SK-N-SH (cell line): ENCODE data around the gene LGI4. TPM values are rescaled to one million over a fixed set of nuclear protein-coding genes. Genes with fewer than 3 reads are reported as not detected.

ENCODE experiments used
- CTCF ChIA-PET: fragments of 300-600, 350-600 bp; formaldehyde crosslinking; extraction: SDS; loops from one replicate; lab custom pipeline; 2021; lab: Yijun Ruan, JAX
- POLR2A ChIA-PET: fragments of 350-600 bp; sonication (Branson Sonifier 250); formaldehyde crosslinking; extraction: SDS; loops from one replicate; lab custom pipeline; 2020; ENCODE audit warnings: antibody characterized with exemption, inconsistent platforms; lab: Yijun Ruan, JAX
- DNase-seq: peaks from one replicate; pipeline ENCODE4 v3.0.0; 2012
- H2AFZ ChIP-seq: fragments of 200-600 bp; sonication (generic); 2 replicates; pipeline ENCODE4 v1.8.1; 2016; ENCODE audit warnings: antibody characterized with exemption, mild to moderate bottlenecking, low read depth
- H3F3A ChIP-seq: fragments of 200-600 bp; sonication (generic); replicated peaks from 2 replicates; pipeline ENCODE3; 2016; ENCODE audit warnings: antibody characterized with exemption, mild to moderate bottlenecking; ENCODE audit not compliant: insufficient read depth
- H3K27ac ChIP-seq, 2 experiments: fragments of 200-500 bp in 1 of 2; fragments of 200-600 bp in 1 of 2; sonication (Bioruptor generic) in 1 of 2; sonication (generic), shearing (Covaris generic) in 1 of 2; 2 replicates each; pipeline versions ENCODE4 v1.5.1 to v1.6.1; 2014 to 2016; ENCODE audit warnings: low read depth in 2 of 2, inconsistent platforms in 1 of 2, low read length in 1 of 2, mild to moderate bottlenecking in 1 of 2, mixed read lengths in 1 of 2
- H3K27me3 ChIP-seq: fragments of 200-600 bp; sonication (generic), shearing (Covaris generic); 2 replicates; pipeline ENCODE4 v1.6.1; 2016; ENCODE audit warnings: mixed run types; ENCODE audit not compliant: insufficient read depth
- H3K36me3 ChIP-seq, 2 experiments: fragments of 200-500 bp in 1 of 2; fragments of 200-600 bp in 1 of 2; sonication (Bioruptor generic) in 1 of 2; sonication (generic) in 1 of 2; replicated peaks in 1 of 2; 2 replicates each; pipeline versions ENCODE3 to v1.5.1; 2014 to 2016; ENCODE audit warnings: low read length in 1 of 2, mild to moderate bottlenecking in 1 of 2; ENCODE audit not compliant: insufficient read depth in 2 of 2, control insufficient read depth in 1 of 2
- H3K4me1 ChIP-seq, 2 experiments: fragments of 200-500 bp in 1 of 2; fragments of 200-600 bp in 1 of 2; sonication (Bioruptor generic) in 1 of 2; sonication (generic), shearing (Covaris generic) in 1 of 2; 2 replicates each; pipeline versions ENCODE4 v1.5.1 to v1.6.1; 2014 to 2016; ENCODE audit warnings: low read depth in 1 of 2, low read length in 1 of 2, mixed run types in 1 of 2; ENCODE audit not compliant: insufficient read depth in 2 of 2, control insufficient read depth in 1 of 2
- H3K4me2 ChIP-seq: fragments of 200-600 bp; sonication (generic), shearing (Covaris generic); 2 replicates; pipeline ENCODE4 v1.6.1; 2017; ENCODE audit warnings: mixed run types
- H3K4me3 ChIP-seq, 2 experiments: fragments of 200-500 bp in 1 of 2; fragments of 200-600 bp in 1 of 2; sonication (Bioruptor generic) in 1 of 2; sonication (generic), shearing (Covaris generic) in 1 of 2; 2 replicates each; pipeline versions ENCODE4 v1.5.1 to v1.8.1; 2014 to 2016; ENCODE audit warnings: low read depth in 2 of 2, inconsistent platforms in 1 of 2, low read length in 1 of 2, mild to moderate bottlenecking in 1 of 2, mixed read lengths in 1 of 2, moderate library complexity in 1 of 2
- H3K79me2 ChIP-seq: fragments of 200-600 bp; sonication (generic); 2 replicates; pipeline ENCODE4 v1.8.1; 2017; ENCODE audit warnings: mild to moderate bottlenecking; ENCODE audit not compliant: insufficient read depth
- H3K9ac ChIP-seq: fragments of 200-600 bp; sonication (generic); 2 replicates; pipeline ENCODE4 v1.6.1; 2017; ENCODE audit warnings: mixed run types
- H3K9me2 ChIP-seq: fragments of 200-600 bp; sonication (generic); 2 replicates; pipeline ENCODE4 v1.6.1; 2017; ENCODE audit warnings: mixed run types
- H3K9me3 ChIP-seq: fragments of 200-600 bp; sonication (generic); 2 replicates; pipeline ENCODE4 v1.6.1; 2017; ENCODE audit warnings: mixed run types, mild to moderate bottlenecking, moderate library complexity
- H4K20me1 ChIP-seq: fragments of 200-600 bp; sonication (generic); 2 replicates; pipeline ENCODE4 v1.6.1; 2017; ENCODE audit warnings: mild to moderate bottlenecking, mixed run types; ENCODE audit not compliant: insufficient read depth
- CTCF ChIP-seq: fragments of 200-600 bp; sonication (generic); IDR thresholded peaks from 2 replicates; pipeline ENCODE4 v1.6.1; 2017; ENCODE audit warnings: antibody characterized with exemption, mild to moderate bottlenecking, moderate library complexity
- EZH2phosphoT487 ChIP-seq: fragments of 200-600 bp; sonication (generic); IDR thresholded peaks from 2 replicates; pipeline ENCODE4 v1.6.1; 2017; ENCODE audit warnings: low read depth, mixed run types, mild to moderate bottlenecking, antibody characterized with exemption, moderate library complexity, borderline replicate concordance
- FOXJ3 ChIP-seq: sonication (generic); formaldehyde crosslinking; IDR thresholded peaks from 2 replicates; pipeline ENCODE4 v1.5.1; 2020; ENCODE audit warnings: mild to moderate bottlenecking, missing genetic modification reagents
- FOXM1 ChIP-seq: IDR thresholded peaks from 2 replicates; pipeline ENCODE4 v1.4.0; 2012; ENCODE audit warnings: low read depth, mild to moderate bottlenecking
- GATA2 ChIP-seq: sonication (generic); formaldehyde crosslinking; IDR thresholded peaks from 2 replicates; pipeline ENCODE4 v1.5.0; 2020; ENCODE audit warnings: mild to moderate bottlenecking, missing genetic modification reagents
- JUND ChIP-seq: IDR thresholded peaks from 2 replicates; pipeline ENCODE4 v1.4.0; 2012
- POLR2AphosphoS5 ChIP-seq: IDR thresholded peaks from 2 replicates; pipeline ENCODE4 v1.6.1; 2012; ENCODE audit warnings: low read depth, low read length
- RAD21 ChIP-seq: IDR thresholded peaks from 2 replicates; pipeline ENCODE4 v1.6.1; 2012; ENCODE audit warnings: mild to moderate bottlenecking, low read length
- RCOR1 ChIP-seq: fragments of 150-350 bp; IDR thresholded peaks from 2 replicates; pipeline ENCODE4 v1.6.1; 2017; ENCODE audit warnings: antibody characterized with exemption, low read length
- REST ChIP-seq: IDR thresholded peaks from 2 replicates; pipeline ENCODE4 v1.6.1; 2012; ENCODE audit warnings: mild to moderate bottlenecking, low read depth, low read length, moderate library complexity
- RXRA ChIP-seq: IDR thresholded peaks from 2 replicates; pipeline ENCODE4 v1.4.0; 2012; ENCODE audit warnings: low read depth, mild to moderate bottlenecking, borderline replicate concordance
- SIN3A ChIP-seq: IDR thresholded peaks from 2 replicates; pipeline ENCODE4 v1.6.1; 2012; ENCODE audit warnings: low read depth, mild to moderate bottlenecking, low read length, moderate library complexity, borderline replicate concordance
- SMC3 ChIP-seq: IDR thresholded peaks from 2 replicates; pipeline ENCODE4 v1.6.1; 2012; ENCODE audit warnings: low read depth, low read length, improper control_type of control experiment
- TEAD4 ChIP-seq: IDR thresholded peaks from 2 replicates; pipeline ENCODE4 v1.4.0; 2012; ENCODE audit warnings: mild to moderate bottlenecking, borderline replicate concordance; ENCODE audit not compliant: insufficient read depth
- WGBS: methylation state at CpG from one replicate; pipeline ENCODE4 v1.1.6; 2017; ENCODE audit warnings: low lambda C conversion rate; 5-methylcytosine and 5-hydroxymethylcytosine counted together
- polyA plus RNA-seq, 3 experiments: library from polyadenylated mRNA; depleted of rRNA; stranded (reverse); fragments of >200 nt; gene quantifications; 2 replicates each; pipeline ENCODE4 v1.2.3, GENCODE V29; 2012
- TF ChIP-seq, protein P1 (sequence below): fragments of 150-350 bp; IDR thresholded peaks from 2 replicates; pipeline ENCODE4 v1.6.1; 2016; ENCODE audit warnings: mild to moderate bottlenecking, low read depth, low read length
- TF ChIP-seq, protein P2 (sequence below): IDR thresholded peaks from 2 replicates; pipeline ENCODE4 v1.4.0; 2012; ENCODE audit warnings: low read depth
- TF ChIP-seq, protein P3 (sequence below): IDR thresholded peaks from 2 replicates; pipeline ENCODE4 v1.4.0; 2012; ENCODE audit warnings: low read depth, borderline replicate concordance

The LGI4 gene
- polyA plus RNA-seq, 1 of the 3 experiments (the other 2 are of a cell fraction), result 0.05 TPM

DNA sequence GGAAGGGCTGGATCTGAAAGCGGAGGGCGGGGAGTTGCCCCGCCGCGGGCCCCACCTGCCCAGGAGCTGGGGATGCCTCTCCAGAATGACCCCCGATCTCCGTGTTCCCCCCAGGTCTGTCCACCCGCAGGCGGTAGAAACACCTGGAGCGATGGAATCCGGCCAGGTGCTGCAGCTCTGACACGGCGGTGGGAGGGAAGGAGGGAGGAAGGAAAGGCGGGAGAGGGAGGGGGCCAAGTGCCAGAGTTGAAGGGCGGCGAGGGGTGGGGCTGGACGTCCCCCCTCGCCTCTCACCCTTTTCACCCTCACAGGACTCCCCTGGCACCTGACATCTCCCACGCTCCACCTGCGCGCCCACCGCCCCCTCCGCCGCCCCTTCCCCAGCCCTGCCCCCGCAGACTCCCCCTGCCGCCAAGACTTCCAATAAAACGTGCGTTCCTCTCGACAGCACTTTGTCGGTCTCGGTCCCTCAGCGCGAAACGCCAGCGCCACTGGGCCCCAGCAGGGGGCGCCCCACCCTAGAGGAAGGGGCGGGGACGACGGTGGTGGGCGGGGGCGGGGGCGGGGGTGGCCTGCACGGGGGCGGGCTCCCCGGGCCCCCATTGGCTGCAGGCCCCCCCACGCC is 7.9 kb upstream of the LGI4 start:
- 2% methylated on average over 30 of the region's 46 CpGs for WGBS
- Histone ChIP-seq H3K4me2 (peak overlapping the region; percentile 73), H3K27me3 (peaks cover 33% of the 10 kb centered on the region; the same call in 1 of the 2 replicates), H3K9me3 (no peaks in the 10 kb centered on the region), H4K20me1 (no peaks in the 10 kb centered on the region), H3K36me3 (no peaks in the 10 kb centered on the region), H3K27ac (no peak overlapping the region), H3K9ac (no peak overlapping the region), H3K4me1 (peaks cover 0 to 25% of the 10 kb centered on the region in 2 experiments; a peak in 2 of 4 replicates), H3F3A (peaks cover 6% of the 10 kb centered on the region), H2AFZ (no peak overlapping the region), H3K9me2 (no peaks in the 10 kb centered on the region), H3K4me3 (peak overlapping the region in 1 of 2 experiments; percentile 34; a peak in 2 of 4 replicates), H3K79me2 (no peaks in the 10 kb centered on the region)
- POLR2A ChIA-PET, result no interaction called here
- CTCF ChIA-PET, result interaction anchor here (0.7 to 5.1 kb wide), 32 partner anchors 10 to 215 kb away, joined by 3 to 59 read pairs (median 5); partner anchors contain the start of genes FFAR3 and FXYD5
- DNase-seq, result peak; percentile 91
- TF ChIP-seq CTCF, result peak; percentile 36; the same call in 1 of the 2 replicates
- peak; percentile 22; the same call in 1 of the 2 replicates for TF ChIP-seq SMC3
- TF ChIP-seq, protein P1, sequence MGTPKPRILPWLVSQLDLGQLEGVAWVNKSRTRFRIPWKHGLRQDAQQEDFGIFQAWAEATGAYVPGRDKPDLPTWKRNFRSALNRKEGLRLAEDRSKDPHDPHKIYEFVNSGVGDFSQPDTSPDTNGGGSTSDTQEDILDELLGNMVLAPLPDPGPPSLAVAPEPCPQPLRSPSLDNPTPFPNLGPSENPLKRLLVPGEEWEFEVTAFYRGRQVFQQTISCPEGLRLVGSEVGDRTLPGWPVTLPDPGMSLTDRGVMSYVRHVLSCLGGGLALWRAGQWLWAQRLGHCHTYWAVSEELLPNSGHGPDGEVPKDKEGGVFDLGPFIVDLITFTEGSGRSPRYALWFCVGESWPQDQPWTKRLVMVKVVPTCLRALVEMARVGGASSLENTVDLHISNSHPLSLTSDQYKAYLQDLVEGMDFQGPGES, result no peak
- TF ChIP-seq RAD21, result peak; percentile 28; the same call in 1 of the 2 replicates
- TF ChIP-seq GATA2 (CRISPR knock-in tag), result no peak
- TF ChIP-seq, all 33 proteins: peak for 3

DNA sequence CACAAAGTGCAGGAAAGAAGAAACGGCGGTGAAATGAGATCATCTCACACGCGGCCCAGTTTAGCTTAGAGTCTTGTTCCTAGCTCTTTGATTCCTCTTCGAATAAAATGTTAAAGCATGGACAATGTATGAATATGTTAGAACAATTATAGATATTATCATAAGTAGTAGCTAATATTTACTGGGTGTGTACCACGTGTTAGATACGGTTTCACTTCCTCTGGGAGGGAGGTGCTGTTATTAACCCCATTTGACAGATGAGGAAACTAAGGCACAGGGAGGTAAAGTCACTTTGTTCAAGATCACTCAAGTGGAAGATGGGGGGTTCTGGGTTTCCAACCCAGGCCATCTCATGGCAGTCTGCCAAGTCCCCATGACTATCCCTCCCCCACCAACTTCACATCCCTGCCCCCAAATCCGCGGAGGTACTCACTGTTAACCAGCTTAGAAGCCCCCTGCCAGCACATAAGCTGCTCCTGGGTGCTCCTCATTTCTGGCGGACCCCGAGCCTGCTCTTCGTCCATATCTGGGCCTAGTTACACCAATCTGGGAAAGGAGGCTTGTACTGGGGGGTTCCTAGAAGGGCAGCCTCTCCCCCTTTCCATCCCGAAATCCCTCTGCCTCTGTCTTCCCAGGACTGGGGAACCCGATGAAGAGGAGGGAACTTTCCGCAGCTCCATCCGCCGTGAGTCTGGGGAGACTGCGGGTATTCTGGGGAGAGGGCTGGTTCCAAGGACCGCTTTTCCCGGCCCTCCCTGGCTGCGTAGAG is 7.2 kb upstream of the LGI4 start:
- no peak for DNase-seq
- H3K27ac ChIP-seq, result no peak overlapping the region
- peak overlapping the region; percentile 73 for H3K4me2 ChIP-seq
- H3K9me3 ChIP-seq, result no peaks in the 10 kb centered on the region
- ChIA-PET CTCF (interaction anchor here (0.7 to 5.1 kb wide), 34 partner anchors 11 to 216 kb away, joined by 3 to 59 read pairs (median 5); partner anchors contain the start of genes FFAR3, FXYD5 and USF2), POLR2A (no interaction called here)
- no peaks in the 10 kb centered on the region for H3K9me2 ChIP-seq
- WGBS, result 33% methylated on average over 20 of the region's 21 CpGs
- H3F3A ChIP-seq, result peaks cover 6% of the 10 kb centered on the region
- no peaks in the 10 kb centered on the region for H3K79me2 ChIP-seq
- H3K27me3 ChIP-seq, result peaks cover 40% of the 10 kb centered on the region; the same call in 1 of the 2 replicates
- no peaks in the 10 kb centered on the region for H4K20me1 ChIP-seq
- peaks cover 0 to 25% of the 10 kb centered on the region in 2 experiments; a peak in 2 of 4 replicates for H3K4me1 ChIP-seq
- H3K4me3 ChIP-seq, result peak overlapping the region; percentile 23 to 41; a peak in 2 of 4 replicates
- no peak overlapping the region for H2AFZ ChIP-seq
- no peaks in the 10 kb centered on the region for H3K36me3 ChIP-seq
- no peak overlapping the region for H3K9ac ChIP-seq
- TF ChIP-seq FOXJ3 (CRISPR knock-in tag), result no peak
- TF ChIP-seq SIN3A, result no peak
- TF ChIP-seq REST, result no peak
- TF ChIP-seq, protein P2, sequence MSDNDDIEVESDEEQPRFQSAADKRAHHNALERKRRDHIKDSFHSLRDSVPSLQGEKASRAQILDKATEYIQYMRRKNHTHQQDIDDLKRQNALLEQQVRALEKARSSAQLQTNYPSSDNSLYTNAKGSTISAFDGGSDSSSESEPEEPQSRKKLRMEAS, result no peak
- no peak for TF ChIP-seq RCOR1
- no peak for TF ChIP-seq FOXM1
- no peak for TF ChIP-seq POLR2AphosphoS5
- no peak for TF ChIP-seq EZH2phosphoT487
- no peak for TF ChIP-seq RXRA
- TF ChIP-seq TEAD4, result no peak
- TF ChIP-seq JUND, result no peak
- TF ChIP-seq, protein P3, sequence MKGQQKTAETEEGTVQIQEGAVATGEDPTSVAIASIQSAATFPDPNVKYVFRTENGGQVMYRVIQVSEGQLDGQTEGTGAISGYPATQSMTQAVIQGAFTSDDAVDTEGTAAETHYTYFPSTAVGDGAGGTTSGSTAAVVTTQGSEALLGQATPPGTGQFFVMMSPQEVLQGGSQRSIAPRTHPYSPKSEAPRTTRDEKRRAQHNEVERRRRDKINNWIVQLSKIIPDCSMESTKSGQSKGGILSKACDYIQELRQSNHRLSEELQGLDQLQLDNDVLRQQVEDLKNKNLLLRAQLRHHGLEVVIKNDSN, result no peak
